Endothelial cell of umbilical vein (primary cell): ENCODE measurements around the gene SENP8. TPM values are rescaled to one million over a fixed set of nuclear protein-coding genes. Genes with fewer than 3 reads are reported as not detected.

Experiments
- BruUV-seq: library from RNA; stranded (reverse); fragments of 400-500 nt; replicated peaks from 2 replicates; lab custom pipeline; 2021; lab: Mats Ljungman, UMichigan
- CTCF ChIA-PET: fragments of 300-600, 350-600 bp; sonication (Branson Sonifier 250); formaldehyde crosslinking; loops from one replicate; lab custom pipeline; 2021; ENCODE audit warnings: antibody characterized with exemption, inconsistent platforms; lab: Charles Lee
- POLR2A ChIA-PET: fragments of 300-600, 350-600 bp; sonication (Branson Sonifier 250); formaldehyde crosslinking; loops from one replicate; lab custom pipeline; 2021; ENCODE audit warnings: antibody characterized with exemption, inconsistent platforms; lab: Charles Lee
- DNase-seq: peaks from one replicate; pipeline ENCODE4 v3.0.0-alpha.2; 2011; ENCODE audit warnings: low read depth, low spot score
- FAIRE-seq: peaks from 2 replicates; lab custom pipeline; 2011; peaks lifted over from hg19 to GRCh38; lab: Jason Lieb, UNC
- H2AFZ ChIP-seq: 2 replicates; pipeline ENCODE4 v1.6.0; 2012; ENCODE audit warnings: low read depth, low read length, control low read depth, inconsistent platforms
- H3K27ac ChIP-seq: 2 replicates; pipeline ENCODE4 v1.5.1; 2011; ENCODE audit warnings: low read depth, mild to moderate bottlenecking, control low read depth, low read length, moderate library complexity; ENCODE audit not compliant: insufficient read depth
- H3K27me3 ChIP-seq, 2 experiments: 2 replicates each; pipeline versions ENCODE4 v1.6.0 to v1.6.1; 2011; ENCODE audit warnings: low read length in 2 of 2, mixed read lengths in 1 of 2; ENCODE audit not compliant: control insufficient read depth in 2 of 2, insufficient read depth in 2 of 2
- H3K36me3 ChIP-seq, 2 experiments: 2 replicates in 1 of 2; 3 replicates in 1 of 2; pipeline ENCODE4 v1.5.1; 2011; ENCODE audit warnings: low read length in 2 of 2, mild to moderate bottlenecking in 1 of 2, moderate library complexity in 1 of 2; ENCODE audit not compliant: control insufficient read depth in 2 of 2, insufficient read depth in 2 of 2; ENCODE audit errors: extremely low read depth in 1 of 2
- H3K4me1 ChIP-seq: 3 replicates; pipeline ENCODE4 v1.5.1; 2011; ENCODE audit warnings: mild to moderate bottlenecking, low read length; ENCODE audit not compliant: control insufficient read depth, insufficient read depth; ENCODE audit errors: extremely low read depth
- H3K4me2 ChIP-seq: 2 replicates; pipeline ENCODE4 v1.6.1; 2011; ENCODE audit warnings: low read length, control low read depth, mixed read lengths; ENCODE audit not compliant: insufficient read depth
- H3K4me3 ChIP-seq, 3 experiments: fragments of 200-600 bp in 1 of 3; sonication (generic), shearing (Covaris generic) in 1 of 3; replicated peaks in 1 of 3; 2 replicates each; pipeline ENCODE4 v1.5.1; 2011 to 2016; ENCODE audit warnings: control low read depth in 3 of 3, low read length in 3 of 3, mild to moderate bottlenecking in 2 of 3, inconsistent platforms in 1 of 3, low read depth in 1 of 3, moderate library complexity in 1 of 3; ENCODE audit not compliant: insufficient read depth in 1 of 3
- H3K79me2 ChIP-seq: 2 replicates; pipeline ENCODE4 v1.6.0; 2012; ENCODE audit warnings: low read length, inconsistent platforms; ENCODE audit not compliant: control insufficient read depth, insufficient read depth
- H3K9ac ChIP-seq: replicated peaks from 2 replicates; pipeline ENCODE3; 2011; ENCODE audit warnings: low read length, control low read depth; ENCODE audit not compliant: insufficient read depth; ENCODE audit errors: extremely low read depth
- H3K9me1 ChIP-seq: replicated peaks from 3 replicates; pipeline ENCODE4 v1.6.0; 2011; ENCODE audit warnings: mild to moderate bottlenecking, low read length; ENCODE audit not compliant: control insufficient read depth, insufficient read depth; ENCODE audit errors: extremely low read depth
- H3K9me3 ChIP-seq: replicated peaks from 2 replicates; pipeline ENCODE4 v1.5.1; 2012; ENCODE audit warnings: low read length, inconsistent platforms; ENCODE audit not compliant: control insufficient read depth, insufficient read depth
- H4K20me1 ChIP-seq: replicated peaks from 2 replicates; pipeline ENCODE3; 2011; ENCODE audit warnings: mild to moderate bottlenecking, low read length; ENCODE audit not compliant: control insufficient read depth, insufficient read depth; ENCODE audit errors: extremely low read depth
- GATA2 ChIP-seq: IDR thresholded peaks from 2 replicates; pipeline ENCODE4 v1.7.0; 2011; ENCODE audit warnings: low read depth, mild to moderate bottlenecking, moderate library complexity, mixed read lengths, low read length; ENCODE audit not compliant: insufficient read length, insufficient read depth
- MYC ChIP-seq: IDR thresholded peaks from one replicate; pipeline ENCODE4 v1.6.1; 2011; ENCODE audit warnings: mild to moderate bottlenecking, low read depth, low read length
- dilution Hi-C: fragments of 300-500 bp; cut with MboI; formaldehyde crosslinking; loops from one replicate; pipeline ENCODE4 v1.15.0; 2019; ENCODE audit warnings: low sequenced_read_pairs; ENCODE audit not compliant: extremely low pct_ligation_motif_present
- intact Hi-C: fragments of 100-400 bp; cut with micrococcal nuclease; formaldehyde crosslinking; loops from one replicate; pipeline ENCODE4 v1.10.0; 2022
- polyA plus RNA-seq, 4 experiments: library from polyadenylated mRNA; depleted of rRNA in 3 of 4; stranded (reverse) in 3 of 4; unstranded in 1 of 4; fragments of >200 nt; gene quantifications; 2 replicates each; pipeline versions ENCODE4 v1.2.1 to v1.2.3, GENCODE V29; 2011 to 2012; ENCODE audit warnings: missing spikeins in 1 of 4
- total RNA-seq: library from RNA; stranded (reverse); gene quantifications from 2 replicates; pipeline ENCODE4 v1.2.3, GENCODE V29; 2021

SENP8 gene
- total and polyA plus RNA-seq, 2 donors (not counting 3 experiments of a cell fraction or from before 2014, with no cell fraction given): 0.91 to 1.3 TPM

GRCh38 chr15:72112116-72112515 is 6.1 kb upstream of the SENP8 start:
- Histone ChIP-seq H3K4me1 (peaks cover 11% of the 10 kb centered on the region), H3K9ac (no peak overlapping the region), H2AFZ (no peak overlapping the region), H4K20me1 (no peaks in the 10 kb centered on the region), H3K4me2 (no peak overlapping the region), H3K36me3 (no peaks in the 10 kb centered on the region), H3K9me3 (no peaks in the 10 kb centered on the region), H3K4me3 (no peak overlapping the region), H3K27ac (no peak overlapping the region), H3K9me1 (no peaks in the 10 kb centered on the region), H3K27me3 (no peaks in the 10 kb centered on the region), H3K79me2 (peaks cover 24% of the 10 kb centered on the region)
- dilution Hi-C loops (no loop called here), intact Hi-C loops (no loop called here)
- ChIA-PET CTCF (interaction anchor here (1.0 to 2.2 kb wide), 4 partner anchors 21 to 359 kb away, joined by 3 to 8 read pairs (median 3); no protein-coding TSS in a partner anchor), POLR2A (no interaction called here)
- no TSS peak for BruUV-seq
- FAIRE-seq (no peak), DNase-seq (no peak)
- no peak for TF ChIP-seq GATA2
- TF ChIP-seq MYC: no peak

- POLR2A ChIA-PET: no interaction called here
Measured at GRCh38 chr15:72112805-72113204, 5.4 kb upstream of the SENP8 start.

More at GRCh38 chr15:72112805-72113204, 5.4 kb upstream of the SENP8 start:
- H4K20me1 ChIP-seq: no peaks in the 10 kb centered on the region
- H3K4me3 ChIP-seq: no peak overlapping the region
- H3K4me1 ChIP-seq: peaks cover 11% of the 10 kb centered on the region
- DNase-seq: no peak
- H3K36me3 ChIP-seq: no peaks in the 10 kb centered on the region
- dilution Hi-C loops: no loop called here
- no peaks in the 10 kb centered on the region for H3K27me3 ChIP-seq
- BruUV-seq: no TSS peak
- H3K9ac ChIP-seq: no peak overlapping the region
- H3K27ac ChIP-seq: no peak overlapping the region
- no peak overlapping the region for H3K4me2 ChIP-seq
- no peak overlapping the region for H2AFZ ChIP-seq
- H3K9me1 ChIP-seq: no peaks in the 10 kb centered on the region
- no peak for TF ChIP-seq GATA2
- no peak for FAIRE-seq
- intact Hi-C loops: no loop called here
- H3K9me3 ChIP-seq: no peaks in the 10 kb centered on the region
- peaks cover 24% of the 10 kb centered on the region for H3K79me2 ChIP-seq
- CTCF ChIA-PET: interaction anchor here (0.5 to 2.2 kb wide), 5 partner anchors 20 to 369 kb away, joined by 3 to 8 read pairs (median 3); no protein-coding TSS in a partner anchor
